WERI-Rb-1 (cell line): ENCODE data around the gene LRCH1.

ENCODE experiments used
- DNase-seq: peaks from one replicate; pipeline ENCODE4 v3.0.0-alpha.2; 2020
- H3K27ac ChIP-seq: fragments of 250-450 bp; sonication (Bioruptor Pico); 2 replicates; pipeline ENCODE4 v1.5.1; 2020; ENCODE audit warnings: mild to moderate bottlenecking, moderate library complexity
- H3K27me3 ChIP-seq: fragments of 250-450 bp; sonication (Bioruptor Pico); 2 replicates; pipeline ENCODE4 v1.5.1; 2021; ENCODE audit warnings: mild to moderate bottlenecking, low read depth, moderate library complexity; ENCODE audit not compliant: insufficient read depth, severe bottlenecking
- H3K36me3 ChIP-seq: fragments of 250-450 bp; sonication (Bioruptor Pico); 2 replicates; pipeline ENCODE4 v1.5.1; 2020; ENCODE audit warnings: mild to moderate bottlenecking, moderate library complexity
- H3K4me3 ChIP-seq: 2 replicates; pipeline ENCODE4 v1.5.1; 2011; ENCODE audit warnings: low read depth, mild to moderate bottlenecking, control low read depth, low read length
- H3K9me3 ChIP-seq: fragments of 250-450 bp; sonication (Bioruptor Pico); 2 replicates; pipeline ENCODE4 v1.5.1; 2021; ENCODE audit warnings: mild to moderate bottlenecking, moderate library complexity; ENCODE audit not compliant: severe bottlenecking
- CTCF ChIP-seq: IDR thresholded peaks from 2 replicates; pipeline ENCODE4 v1.5.1; 2011; ENCODE audit warnings: low read depth, mild to moderate bottlenecking, control low read depth, inconsistent platforms, low read length

LRCH1 gene

GRCh38 chr13:46577696-46578589 lies 25.0 kb downstream of the LRCH1 start:
- no peak for TF ChIP-seq CTCF
- H3K36me3 ChIP-seq = peaks cover 39% of the 10 kb centered on the region
- no peak overlapping the region for H3K4me3 ChIP-seq
- DNase-seq = no peak
- H3K27me3 ChIP-seq = no peaks in the 10 kb centered on the region
- no peaks in the 10 kb centered on the region for H3K9me3 ChIP-seq
- peak overlapping the region; percentile 27 for H3K27ac ChIP-seq

- H3K4me3 ChIP-seq = no peak overlapping the region
- H3K9me3 ChIP-seq = no peaks in the 10 kb centered on the region
Measured at GRCh38 chr13:46578590-46578975, 25.6 kb downstream of the LRCH1 start.

GRCh38 chr13:46580362-46580839 lies 27.4 kb downstream of the LRCH1 start:
- no peaks in the 10 kb centered on the region for H3K9me3 ChIP-seq
- H3K27ac ChIP-seq = no peak overlapping the region
- H3K36me3 ChIP-seq = peaks cover 25% of the 10 kb centered on the region
- H3K27me3 ChIP-seq = no peaks in the 10 kb centered on the region
- DNase-seq = no peak
- TF ChIP-seq CTCF = no peak
- no peak overlapping the region for H3K4me3 ChIP-seq

More at GRCh38 chr13:46578590-46578975, 25.6 kb downstream of the LRCH1 start:
- no peak for DNase-seq
- H3K27ac ChIP-seq = no peak overlapping the region
- H3K27me3 ChIP-seq = no peaks in the 10 kb centered on the region
- no peak for TF ChIP-seq CTCF
- H3K36me3 ChIP-seq = peaks cover 34% of the 10 kb centered on the region

GRCh38 chr13:46582190-46582589 lies 29.2 kb downstream of the LRCH1 start:
- DNase-seq = no peak

GRCh38 chr13:46586751-46587514 lies 34.0 kb downstream of the LRCH1 start:
- Histone ChIP-seq H3K9me3 (no peaks in the 10 kb centered on the region), H3K27ac (peak overlapping the region; percentile 53), H3K4me3 (no peak overlapping the region), H3K36me3 (no peaks in the 10 kb centered on the region), H3K27me3 (no peaks in the 10 kb centered on the region)
- no peak for TF ChIP-seq CTCF
- peak; percentile 52 for DNase-seq

More at GRCh38 chr13:46582190-46582589, 29.2 kb downstream of the LRCH1 start:
- H3K36me3 ChIP-seq = peaks cover 16% of the 10 kb centered on the region
- TF ChIP-seq CTCF = no peak
- no peaks in the 10 kb centered on the region for H3K27me3 ChIP-seq
- H3K9me3 ChIP-seq = no peaks in the 10 kb centered on the region
- H3K4me3 ChIP-seq = no peak overlapping the region
- no peak overlapping the region for H3K27ac ChIP-seq
